GM12878 (cell line): ENCODE data around the gene SHF. TPM values are rescaled to one million over a fixed set of nuclear protein-coding genes. Genes with fewer than 3 reads are reported as not detected.

Experiments used
- ATAC-seq: fragments of 200-7000 bp; cut with Tn5 transposase; 3 replicates; pipeline ENCODE4 v1.9.1; 2020; ENCODE audit warnings: mild to moderate bottlenecking, moderate library complexity
- BruUV-seq: library from RNA; stranded (reverse); fragments of 400-500 nt; replicated peaks from 2 replicates; lab custom pipeline; 2021; lab: Mats Ljungman, UMichigan
- CTCF ChIA-PET: fragments of 300-600 bp; sonication (Branson Sonifier 250); formaldehyde crosslinking; extraction: SDS; loops from one replicate; lab custom pipeline; 2021; ENCODE audit warnings: inconsistent platforms; lab: Yijun Ruan, JAX
- POLR2A ChIA-PET: fragments of 350-600 bp; formaldehyde crosslinking; extraction: SDS; loops from one replicate; lab custom pipeline; 2021; ENCODE audit warnings: inconsistent platforms; lab: Charles Lee
- RAD21 ChIA-PET: fragments of 300-600 bp; sonication (Branson Sonifier 250); formaldehyde crosslinking; loops from one replicate; lab custom pipeline; 2023; ENCODE audit warnings: antibody characterized with exemption; ENCODE audit not compliant: unreplicated experiment; lab: Charles Lee
- SMC1A ChIA-PET: fragments of 300-600 bp; sonication (Branson Sonifier 250); formaldehyde crosslinking; loops from one replicate; lab custom pipeline; 2023; ENCODE audit not compliant: unreplicated experiment, uncharacterized antibody; lab: Charles Lee
- DNase-seq: peaks from one replicate; pipeline ENCODE4 v3.0.0-alpha.2; 2011; ENCODE audit warnings: low read depth, low spot score
- FAIRE-seq: peaks from 3 replicates; lab custom pipeline; 2011; peaks lifted over from hg19 to GRCh38; lab: Jason Lieb, UNC
- H2AFZ ChIP-seq: 2 replicates; pipeline ENCODE4 v1.6.0; 2011; ENCODE audit warnings: low read depth, low read length, control low read depth; ENCODE audit not compliant: control insufficient read depth
- H3K27ac ChIP-seq: 2 replicates; pipeline ENCODE4 v1.5.1; 2011; ENCODE audit warnings: control low read depth; ENCODE audit not compliant: control insufficient read depth, insufficient read depth
- H3K27me3 ChIP-seq, 2 experiments: replicated peaks in 1 of 2; 2 replicates each; pipeline versions ENCODE4 v1.6.0 to v1.6.1; 2011; ENCODE audit warnings: low read length in 1 of 2; ENCODE audit not compliant: control insufficient read depth in 2 of 2, insufficient read depth in 2 of 2
- H3K36me3 ChIP-seq, 2 experiments: 2 replicates each; pipeline ENCODE4 v1.5.1; 2011; ENCODE audit warnings: low read length in 1 of 2; ENCODE audit not compliant: control insufficient read depth in 2 of 2, insufficient read depth in 2 of 2
- H3K4me1 ChIP-seq: 2 replicates; pipeline ENCODE4 v1.6.1; 2011; ENCODE audit warnings: mild to moderate bottlenecking, low read length, moderate library complexity, mixed read lengths; ENCODE audit not compliant: control insufficient read depth, insufficient read depth
- H3K4me2 ChIP-seq: 2 replicates; pipeline ENCODE4 v1.6.0; 2011; ENCODE audit warnings: control low read depth; ENCODE audit not compliant: control insufficient read depth, insufficient read depth
- H3K4me3 ChIP-seq: fragments of 200-600 bp; sonication (generic); 2 replicates; pipeline ENCODE4 v1.5.1; 2016
- H3K79me2 ChIP-seq: 2 replicates; pipeline ENCODE4 v1.6.0; 2011; ENCODE audit warnings: low read length; ENCODE audit not compliant: control insufficient read depth, insufficient read depth
- H3K9ac ChIP-seq: 2 replicates; pipeline ENCODE4 v1.8.0; 2011; ENCODE audit warnings: low read length, control low read depth, mixed read lengths; ENCODE audit not compliant: control insufficient read depth, insufficient read depth
- H3K9me3 ChIP-seq: replicated peaks from 3 replicates; pipeline ENCODE4 v1.5.1; 2011; ENCODE audit warnings: mild to moderate bottlenecking, low read length; ENCODE audit not compliant: control insufficient read depth, insufficient read depth
- H4K20me1 ChIP-seq: 2 replicates; pipeline ENCODE4 v1.6.0; 2011; ENCODE audit not compliant: control insufficient read depth, insufficient read depth
- CUX1 ChIP-seq: IDR thresholded peaks from 2 replicates; pipeline ENCODE4 v1.6.1; 2012; ENCODE audit warnings: improper control_type of control experiment, low read depth, low read length; ENCODE audit not compliant: insufficient replicate concordance
- ELK1 ChIP-seq: IDR thresholded peaks from 2 replicates; pipeline ENCODE4 v1.6.1; 2012; ENCODE audit warnings: low read depth, low read length, improper control_type of control experiment
- IRF4 ChIP-seq: IDR thresholded peaks from 2 replicates; pipeline ENCODE4 v1.6.1; 2011; ENCODE audit warnings: low read depth, low read length
- KAT2A ChIP-seq: conservative IDR thresholded peaks from 2 replicates; pipeline ENCODE4 v1.6.1; 2011; ENCODE audit warnings: low read depth, low read length; ENCODE audit not compliant: control insufficient read depth
- MXI1 ChIP-seq: fragments of 150-350 bp; IDR thresholded peaks from 2 replicates; pipeline ENCODE4 v1.6.1; 2011; ENCODE audit warnings: low read depth, mild to moderate bottlenecking, inconsistent platforms, low read length, improper control_type of control experiment
- PAX8 ChIP-seq: fragments of 450-650 bp; IDR thresholded peaks from 2 replicates; pipeline ENCODE4 v1.6.1; 2017; ENCODE audit warnings: mild to moderate bottlenecking, moderate library complexity
- SIN3A ChIP-seq: IDR thresholded peaks from 2 replicates; pipeline ENCODE4 v1.6.1; 2012; ENCODE audit warnings: low read depth, low read length, improper control_type of control experiment
- SUZ12 ChIP-seq: fragments of 200-600 bp; sonication (generic); IDR thresholded peaks from one replicate; pipeline ENCODE4 v1.6.1; 2018; ENCODE audit warnings: antibody characterized with exemption, mild to moderate bottlenecking; ENCODE audit not compliant: unreplicated experiment
- TCF12 ChIP-seq: IDR thresholded peaks from 2 replicates; pipeline ENCODE4 v1.6.1; 2011; ENCODE audit warnings: low read depth, mild to moderate bottlenecking, low read length
- ZBED1 ChIP-seq: IDR thresholded peaks from 2 replicates; pipeline ENCODE4 v1.6.1; 2016; ENCODE audit warnings: borderline replicate concordance
- ZNF274 ChIP-seq: IDR thresholded peaks from one replicate; pipeline ENCODE4 v1.8.0; 2011; ENCODE audit not compliant: insufficient read length, insufficient read depth
- WGBS: methylation state at CpG from one replicate; pipeline ENCODE4 v1.1.6; 2016; ENCODE audit warnings: low lambda C conversion rate; ENCODE audit not compliant: insufficient replicate concordance, insufficient coverage; ENCODE audit errors: missing lambda C conversion rate; 5-methylcytosine and 5-hydroxymethylcytosine counted together
- in situ Hi-C: fragments of 300-500 bp; cut with MboI; formaldehyde crosslinking; loops from 9 replicates; pipeline ENCODE4 v1.14.3; 2018; ENCODE audit warnings: mixed read lengths
- intact Hi-C: fragments of 100-400 bp; cut with micrococcal nuclease; formaldehyde crosslinking; loops from one replicate; pipeline ENCODE4 v1.14.2; 2022; ENCODE audit not compliant: unreplicated experiment
- polyA plus RNA-seq, 11 experiments: library from polyadenylated mRNA; depleted of rRNA in 4 of 11; unstranded in 6 of 11; stranded (reverse) in 5 of 11; fragments of >200 nt; fragmentation: Nextera tagmentation in 4 of 11; fragmentation: Illumina TruSeq in 1 of 11; extraction: Ambion mirVana in 4 of 11; extraction: Trizol in 1 of 11; gene quantifications; 1 replicate in 1 of 11; 2 replicates in 10 of 11; pipeline versions ENCODE4 v1.2.1 to v1.2.3, GENCODE V29; 2011 to 2016; ENCODE audit warnings: inconsistent platforms in 2 of 11, missing spikeins in 2 of 11, low read depth in 1 of 11
- total RNA-seq, 4 experiments: library from RNA; depleted of rRNA in 3 of 4; stranded (reverse); fragments of >200 nt in 3 of 4; fragmentation: Illumina TruSeq in 1 of 4; extraction: Trizol in 1 of 4; gene quantifications; 2 replicates each; pipeline versions ENCODE4 v1.2.1 to v1.2.3, GENCODE V29; 2013 to 2021

SHF gene
- total and polyA plus RNA-seq, 10 of the 15 experiments (the other 5 are each of a cell fraction or from before 2014, with no cell fraction given): 0.04 to 5.7 (median 1.0) TPM; not detected in 1

DNA sequence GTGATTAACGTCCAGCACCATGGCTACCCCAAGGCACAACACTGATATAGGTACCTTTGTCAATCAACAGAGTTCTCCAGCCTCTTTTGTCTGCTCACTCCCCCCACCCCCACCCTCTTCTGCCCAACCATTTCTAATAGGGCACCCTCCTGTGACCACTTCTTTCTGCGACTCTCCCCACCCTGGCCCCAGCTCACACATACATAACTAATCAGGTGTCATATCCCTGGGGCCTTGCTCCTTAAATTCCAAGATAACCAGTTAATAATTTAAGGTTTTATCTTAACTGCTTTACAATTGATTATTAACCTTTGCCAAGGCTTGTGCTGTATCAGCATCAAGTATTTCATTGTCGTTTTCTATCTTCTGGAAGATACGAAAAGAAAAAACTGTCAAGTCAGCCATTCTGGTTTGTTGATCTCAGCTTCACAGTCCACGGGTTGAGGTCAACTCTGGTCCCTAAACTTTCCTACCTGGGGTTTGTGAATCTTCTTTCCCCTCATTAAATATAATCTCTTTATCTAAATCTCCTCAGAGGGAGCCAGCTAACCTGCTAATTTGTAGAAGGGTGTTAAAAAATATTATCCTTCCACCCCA lies 37.0 kb upstream of the SHF start:
- no peak for TF ChIP-seq MXI1
- no peak for TF ChIP-seq SUZ12
- TF ChIP-seq ELK1: no peak
- no peak for TF ChIP-seq PAX8
- no peak for TF ChIP-seq SIN3A
- no peak for TF ChIP-seq KAT2A
- TF ChIP-seq ZBED1: no peak
- TF ChIP-seq TCF12: no peak
- no peak for TF ChIP-seq IRF4
- TF ChIP-seq ZNF274: no peak
- no peak for TF ChIP-seq CUX1
- Histone ChIP-seq H3K27me3 (peaks cover 0 to 4% of the 10 kb centered on the region in 2 experiments; a peak in 1 of 4 replicates), H4K20me1 (no peaks in the 10 kb centered on the region), H3K4me2 (no peak overlapping the region), H3K36me3 (no peaks in the 10 kb centered on the region), H2AFZ (no peak overlapping the region), H3K4me3 (no peak overlapping the region), H3K9ac (no peak overlapping the region), H3K4me1 (no peaks in the 10 kb centered on the region), H3K79me2 (no peaks in the 10 kb centered on the region), H3K9me3 (no peaks in the 10 kb centered on the region), H3K27ac (no peak overlapping the region)
- CTCF ChIA-PET: interaction anchor here (1.4 to 2.9 kb wide), 3 partner anchors 17 to 62 kb away, joined by 4 to 10 read pairs (median 9); no protein-coding TSS in a partner anchor
- 31% methylated on average over 5 of the region's 5 CpGs for WGBS
- no peak for FAIRE-seq
- RAD21 ChIA-PET: no interaction called here
- no peak for DNase-seq
- BruUV-seq: no TSS peak
- SMC1A ChIA-PET: interaction anchor here (0.6 kb wide), 1 partner anchor 126 kb away, joined by 3 read pairs; no protein-coding TSS in a partner anchor
- POLR2A ChIA-PET: no interaction called here
- intact Hi-C loops: no loop called here
- no peak for ATAC-seq
- in situ Hi-C loops: no loop called here
